ENCODE data around the gene DEFB127. TPM values are rescaled to one million over a fixed set of nuclear protein-coding genes. Genes with fewer than 3 reads are reported as not detected.

Gene DEFB127
- total RNA-seq, 1 experiment from 2014 or later: not detected

GRCh38 chr20:198225-198624 lies 41.0 kb downstream of the DEFB127 start:
- Histone ChIP-seq H4K20me1 (ENCODE audit: control insufficient read depth, insufficient read depth, insufficient read length) (no peaks in the 10 kb centered on the region), H3K23me2 (ENCODE audit: insufficient read length, low read depth, low read length, poor library complexity, severe bottlenecking) (no peaks in the 10 kb centered on the region), H3K14ac (ENCODE audit: insufficient read depth, low read length) (no peak overlapping the region), H2BK120ac (ENCODE audit: low read depth, low read length, poor library complexity, severe bottlenecking) (no peak overlapping the region), H3K9ac (ENCODE audit: extremely low read depth, insufficient read length, low read length) (no peak overlapping the region), H2AFZ (ENCODE audit: low read length) (no peak overlapping the region), H3K18ac (ENCODE audit: insufficient read length, low read depth, low read length) (no peak overlapping the region), H2BK12ac (ENCODE audit: insufficient read length, low read depth, low read length) (no peak overlapping the region), H3K79me2 (ENCODE audit: insufficient read depth, low read length) (no peaks in the 10 kb centered on the region), H4K91ac (ENCODE audit: insufficient read length, low read depth, low read length) (no peak overlapping the region), H3K23ac (ENCODE audit: insufficient read length, low read depth, low read length) (no peak overlapping the region), H3K79me1 (ENCODE audit: insufficient read depth, low read depth, low read length, poor library complexity, severe bottlenecking) (no peaks in the 10 kb centered on the region), H3K56ac (ENCODE audit: insufficient read length, low read depth, low read length) (no peak overlapping the region), H4K8ac (replicated peaks; ENCODE audit: insufficient read length, low read depth, low read length) (no peak overlapping the region), H2BK20ac (ENCODE audit: low read depth, low read length, poor library complexity, severe bottlenecking) (no peak overlapping the region), H4K5ac (ENCODE audit: insufficient read length, low read depth, low read length) (no peak overlapping the region), H3K4me2 (ENCODE audit: insufficient read depth, insufficient read length, low read length) (no peak overlapping the region), H3K4ac (ENCODE audit: low read depth, low read length) (no peak overlapping the region), H3K4me1 (ENCODE audit: insufficient read depth, low read length) (no peaks in the 10 kb centered on the region), H3K27me3 (ENCODE audit: insufficient read depth, low read length) (no peaks in the 10 kb centered on the region), H2AK5ac (ENCODE audit: insufficient read length, low read length) (no peak overlapping the region), H2BK15ac (ENCODE audit: low read depth, low read length) (no peak overlapping the region), H2BK5ac (ENCODE audit: insufficient read length, low read length) (no peak overlapping the region), H3K27ac (ENCODE audit: insufficient read length, low read depth, low read length) (no peak overlapping the region), H3T11ph (ENCODE audit: low read length) (no peak overlapping the region), H3K9me3 (ENCODE audit: control insufficient read depth, low read depth, low read length) (peaks cover 41% of the 10 kb centered on the region)
- peaks cover 71% of the 10 kb centered on the region for H3K27me3 Mint-ChIP-seq (ENCODE audit: low read depth)
- H3K27ac Mint-ChIP-seq: no peak overlapping the region
- TF ChIP-seq CTCF (conservative IDR thresholded peaks at IDR 0.05): no peak
- H3K4me1 Mint-ChIP-seq: no peaks in the 10 kb centered on the region
- no peak for DNase-seq
- peaks cover 5 to 83% of the 10 kb centered on the region in 2 experiments; a peak in 3 of 5 replicates for H3K9me3 Mint-ChIP-seq
- H3K36me3 Mint-ChIP-seq (ENCODE audit: insufficient read depth in 1 of 3, low read depth in 3 of 3): no peaks in the 10 kb centered on the region
- H3K4me3 Mint-ChIP-seq: no peak overlapping the region
- WGBS (ENCODE audit: extremely low coverage, insufficient read length, low lambda C conversion rate): no CpG with 5 or more reads among the region's 1 CpG
